AG04450 (cell line): ENCODE results near the gene CDK11A. TPM values are rescaled to one million over a fixed set of nuclear protein-coding genes. Genes with fewer than 3 reads are reported as not detected.

ENCODE experiments used
- CTCF ChIA-PET: fragments of 300-600, 350-600 bp; formaldehyde crosslinking; extraction: SDS; loops from one replicate; lab custom pipeline; 2022; ENCODE audit warnings: antibody characterized with exemption, inconsistent platforms; lab: Charles Lee
- POLR2A ChIA-PET: fragments of 350-600 bp; formaldehyde crosslinking; extraction: SDS; loops from one replicate; lab custom pipeline; 2021; ENCODE audit warnings: antibody characterized with exemption, inconsistent platforms; lab: Yijun Ruan, JAX
- DNase-seq: peaks from one replicate; pipeline ENCODE4 v3.0.0-alpha.2; 2011; ENCODE audit warnings: low read depth, low spot score
- H3K27ac ChIP-seq: one replicate; pipeline ENCODE4 v1.5.1; 2012; ENCODE audit warnings: low read depth, low read length, control low read depth
- H3K27me3 ChIP-seq: one replicate; pipeline ENCODE4 v1.6.0; 2012; ENCODE audit warnings: low read length; ENCODE audit not compliant: control insufficient read depth, insufficient read depth
- H3K4me3 ChIP-seq: 2 replicates; pipeline ENCODE4 v1.5.1; 2011; ENCODE audit warnings: mild to moderate bottlenecking, low read depth, low read length, control low read depth
- H3K9me3 ChIP-seq: 2 replicates; pipeline ENCODE4 v1.5.1; 2012; ENCODE audit warnings: low read length; ENCODE audit not compliant: control insufficient read depth, insufficient read depth
- CTCF ChIP-seq: IDR thresholded peaks from 2 replicates; pipeline ENCODE4 v1.5.1; 2011; ENCODE audit warnings: low read depth, low read length, control low read depth, inconsistent platforms
- polyA plus RNA-seq: library from polyadenylated mRNA; depleted of rRNA; stranded (reverse); fragments of >200 nt; gene quantifications from 2 replicates; pipeline ENCODE4 v1.2.3, GENCODE V29; 2011

The CDK11A gene
- polyA plus RNA-seq, 1 experiment, result 6.0 TPM

DNA sequence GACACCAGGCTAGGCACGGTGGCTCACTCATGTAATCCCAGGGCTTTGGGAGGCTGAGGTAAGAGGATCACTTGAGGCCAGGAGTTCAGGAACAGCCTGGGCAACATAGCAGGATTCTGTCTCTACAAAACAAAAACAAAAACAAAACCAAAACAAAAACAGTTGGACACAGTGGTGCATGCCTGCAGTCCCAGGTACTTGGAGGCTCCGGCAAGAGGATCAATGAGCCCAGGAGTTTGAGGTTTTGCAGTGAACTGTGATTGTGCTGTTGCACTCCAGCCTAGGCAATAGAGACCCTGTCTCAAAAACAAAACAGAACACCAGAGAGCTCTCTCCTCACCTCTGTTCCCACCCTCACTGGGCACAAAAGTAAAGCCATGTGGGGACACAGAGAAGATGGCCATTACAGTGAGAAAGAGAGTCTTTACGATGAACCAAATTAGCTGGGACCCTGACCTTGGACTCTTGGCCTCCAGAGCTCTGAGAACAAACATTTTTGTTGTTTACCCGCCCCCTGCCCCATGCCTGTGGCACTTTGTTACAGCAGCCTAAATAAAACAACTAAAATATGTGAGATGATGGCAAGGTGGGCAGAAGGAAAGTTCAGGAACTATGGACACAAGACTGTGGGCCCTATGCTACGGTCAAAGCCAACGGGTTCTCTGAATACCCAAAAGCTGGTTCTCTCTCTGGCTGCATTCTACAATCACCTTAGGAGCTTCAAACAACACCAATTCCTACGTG lies 44.3 kb upstream of the CDK11A start:
- no peak for DNase-seq

DNA sequence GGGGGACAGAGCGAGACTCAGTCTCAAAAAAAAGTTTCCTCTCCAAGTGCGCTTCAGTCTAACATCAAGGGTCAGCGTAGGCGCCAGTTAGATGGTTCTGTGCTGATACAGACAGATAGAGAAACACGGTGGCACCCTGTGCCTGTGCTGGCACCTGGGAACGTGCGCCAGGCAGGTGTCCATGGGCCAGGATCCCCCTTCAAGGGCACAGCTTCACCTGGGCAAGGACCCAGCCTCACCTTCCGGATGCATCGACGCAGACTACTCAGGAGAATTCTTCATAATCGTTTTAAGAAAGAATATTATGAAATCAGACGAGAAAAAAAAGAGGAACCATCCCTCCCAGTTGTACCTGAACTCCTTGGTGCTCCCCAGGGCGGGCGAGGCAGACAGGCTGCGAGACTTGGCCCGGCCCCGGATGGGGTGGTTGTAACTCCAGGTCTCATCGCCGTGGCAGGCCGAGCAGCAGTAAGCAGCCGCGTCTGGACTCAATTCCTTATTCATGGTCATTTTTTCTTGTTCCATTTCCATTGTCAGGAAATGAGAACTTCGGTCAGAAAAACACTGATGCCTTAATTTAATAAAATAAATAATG lies 40.8 kb upstream of the CDK11A start:
- TF ChIP-seq CTCF, result no peak
- no peak overlapping the region for H3K4me3 ChIP-seq
- CTCF ChIA-PET, result interaction anchor here (1.9 kb wide), 1 partner anchor 141 kb away, joined by 6 read pairs; no protein-coding TSS in a partner anchor
- H3K27me3 ChIP-seq, result no peaks in the 10 kb centered on the region
- H3K27ac ChIP-seq, result no peak overlapping the region
- POLR2A ChIA-PET, result no interaction called here
- DNase-seq, result no peak
- no peaks in the 10 kb centered on the region for H3K9me3 ChIP-seq

More for the DNA sequence above, 44.3 kb upstream of the CDK11A start:
- H3K9me3 ChIP-seq, result peaks cover 3% of the 10 kb centered on the region; the same call in 1 of the 2 replicates
- no peaks in the 10 kb centered on the region for H3K27me3 ChIP-seq
- ChIA-PET POLR2A (no interaction called here), CTCF (interaction anchor here (0.5 kb wide), 1 partner anchor 164 kb away, joined by 3 read pairs; no protein-coding TSS in a partner anchor)
- no peak overlapping the region for H3K4me3 ChIP-seq
- H3K27ac ChIP-seq, result no peak overlapping the region
- TF ChIP-seq CTCF, result no peak

DNA sequence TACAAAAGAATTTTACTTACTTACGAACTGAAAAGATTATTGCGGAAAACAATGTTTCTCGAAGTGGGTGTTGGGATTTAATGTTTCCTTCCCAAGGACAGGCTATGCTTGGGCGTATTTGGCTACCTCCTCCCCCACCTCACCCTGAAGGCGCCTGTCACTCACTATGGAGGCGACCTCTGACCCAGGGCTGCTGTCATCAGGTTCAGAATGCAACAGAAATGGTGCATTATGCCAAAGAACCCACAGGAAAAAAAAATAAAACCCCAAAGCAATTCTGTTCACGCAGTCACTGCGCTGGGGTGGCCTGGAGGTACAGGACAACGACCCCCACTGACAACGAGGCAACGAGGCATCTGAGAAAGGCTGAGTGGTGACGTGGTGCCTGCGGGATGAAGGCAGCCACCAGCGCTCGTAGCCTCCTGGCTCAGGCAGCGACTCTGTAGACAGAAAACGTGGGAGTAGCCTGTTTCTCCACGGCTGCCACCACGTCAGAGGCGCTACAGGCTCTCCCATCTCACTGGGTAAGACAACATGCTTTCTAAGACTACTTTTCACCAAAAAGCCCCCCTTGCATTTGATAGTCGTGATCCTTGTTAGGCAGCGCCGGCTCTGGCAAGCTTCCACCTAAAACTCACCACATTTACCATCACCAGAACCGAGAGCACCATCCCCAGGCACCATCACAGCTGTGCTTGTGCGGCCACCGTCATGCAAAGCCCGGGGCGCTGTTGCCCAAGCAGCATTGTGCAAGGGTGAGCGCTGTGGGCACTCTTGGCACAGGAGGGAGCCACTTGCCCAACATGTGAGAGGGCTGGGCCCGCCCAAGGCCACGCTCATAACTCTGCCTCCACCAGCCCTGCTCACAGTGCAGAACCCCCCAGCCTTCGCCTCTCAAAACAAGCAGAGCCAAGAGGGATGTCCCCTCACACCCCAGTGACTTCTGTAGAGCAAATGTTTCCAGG lies 39.8 kb upstream of the CDK11A start:
- H3K4me3 ChIP-seq, result no peak overlapping the region
- DNase-seq, result no peak
- H3K9me3 ChIP-seq, result no peaks in the 10 kb centered on the region
- TF ChIP-seq CTCF, result no peak
- H3K27ac ChIP-seq, result no peak overlapping the region
- ChIA-PET CTCF (no interaction called here), POLR2A (no interaction called here)
- H3K27me3 ChIP-seq, result no peaks in the 10 kb centered on the region

GRCh38 chr1:1761504-1762376 lies 37.6 kb upstream of the CDK11A start:
- H3K27me3 ChIP-seq, result no peaks in the 10 kb centered on the region
- DNase-seq, result no peak
- H3K9me3 ChIP-seq, result no peaks in the 10 kb centered on the region
- no peak overlapping the region for H3K4me3 ChIP-seq
- TF ChIP-seq CTCF, result no peak
- H3K27ac ChIP-seq, result no peak overlapping the region
- POLR2A ChIA-PET, result no interaction called here
- CTCF ChIA-PET, result no interaction called here
